GM12878 (cell line): Measurements from ENCODE around the gene CCDC34.

Source experiments
- BCL11A ChIP-seq: IDR thresholded peaks from 2 replicates; pipeline ENCODE4 v1.6.1; 2011; ENCODE audit warnings: low read depth, low read length
- CEBPB ChIP-seq, 2 experiments: fragments of 150-350 bp in 1 of 2; IDR thresholded peaks; 2 replicates each; pipeline ENCODE4 v1.6.1; 2012 to 2014; ENCODE audit warnings: low read depth in 2 of 2, low read length in 2 of 2, borderline replicate concordance in 1 of 2, inconsistent platforms in 1 of 2
- CHD2 ChIP-seq: IDR thresholded peaks from 2 replicates; pipeline ENCODE4 v1.6.1; 2011; ENCODE audit warnings: low read depth, low read length, improper control_type of control experiment, borderline replicate concordance
- CTCF ChIP-seq, 3 experiments: IDR thresholded peaks in 2 of 3; conservative IDR thresholded peaks in 1 of 3; 2 replicates each; pipeline ENCODE4 v1.5.1; 2011; ENCODE audit warnings: low read depth in 3 of 3, low read length in 3 of 3, mild to moderate bottlenecking in 3 of 3, control low read depth in 2 of 3, moderate library complexity in 2 of 3, inconsistent platforms in 1 of 3, mixed read lengths in 1 of 3; ENCODE audit not compliant: control insufficient read depth in 2 of 3, insufficient read depth in 1 of 3; ENCODE audit errors: extremely low read depth in 1 of 3
- DPF2 ChIP-seq: fragments of 450-650 bp; IDR thresholded peaks from 2 replicates; pipeline ENCODE4 v1.6.1; 2017; ENCODE audit warnings: mild to moderate bottlenecking
- E4F1 ChIP-seq: fragments of 450-650 bp; IDR thresholded peaks from 2 replicates; pipeline ENCODE4 v1.6.1; 2018; ENCODE audit warnings: borderline replicate concordance, mild to moderate bottlenecking; ENCODE audit not compliant: partially characterized antibody
- EZH2 ChIP-seq: IDR thresholded peaks from 2 replicates; pipeline ENCODE4 v1.6.1; 2012; ENCODE audit warnings: low read depth, mild to moderate bottlenecking, control low read depth, inconsistent platforms, low read length, borderline replicate concordance; ENCODE audit not compliant: control insufficient read depth
- MXI1 ChIP-seq: fragments of 150-350 bp; IDR thresholded peaks from 2 replicates; pipeline ENCODE4 v1.6.1; 2011; ENCODE audit warnings: low read depth, mild to moderate bottlenecking, inconsistent platforms, low read length, improper control_type of control experiment
- NR2C2 ChIP-seq: IDR thresholded peaks from 2 replicates; pipeline ENCODE4 v1.6.1; 2011; ENCODE audit warnings: borderline replicate concordance, low read depth; ENCODE audit not compliant: control insufficient read depth, insufficient read length
- PBX3 ChIP-seq: IDR thresholded peaks from 2 replicates; pipeline ENCODE4 v1.6.1; 2011; ENCODE audit warnings: mild to moderate bottlenecking, low read depth, low read length, moderate library complexity; ENCODE audit not compliant: insufficient replicate concordance
- POLR2A ChIP-seq: IDR thresholded peaks from 2 replicates; pipeline ENCODE4 v1.6.1; 2011; ENCODE audit warnings: low read depth, mild to moderate bottlenecking, low read length
- REST ChIP-seq: IDR thresholded peaks from 2 replicates; pipeline ENCODE4 v1.6.1; 2012; ENCODE audit warnings: mild to moderate bottlenecking, low read depth, low read length
- SMC3 ChIP-seq: IDR thresholded peaks from 2 replicates; pipeline ENCODE4 v1.6.1; 2011; ENCODE audit warnings: low read length, improper control_type of control experiment, borderline replicate concordance
- ZBED1 ChIP-seq: IDR thresholded peaks from 2 replicates; pipeline ENCODE4 v1.6.1; 2016; ENCODE audit warnings: borderline replicate concordance

GRCh38 chr11:27363576-27364117 is 632 bp upstream of the CCDC34 start:
- TF ChIP-seq CTCF (IDR thresholded peaks at IDR 0.05 in 2 of 3, conservative IDR thresholded peaks at IDR 0.05 in 1 of 3; ENCODE audit: control insufficient read depth in 2 of 3, extremely low read depth in 1 of 3, insufficient read depth in 1 of 3, low read depth in 3 of 3, low read length in 3 of 3) (no peak), E4F1 (no peak), POLR2A (no peak), REST (no peak), DPF2 (no peak), CHD2 (no peak), MXI1 (no peak), SMC3 (no peak), BCL11A (no peak), PBX3 (no peak), ZBED1 (no peak), NR2C2 (no peak), EZH2 (no peak), CEBPB (IDR thresholded peaks at IDR 0.05; ENCODE audit: borderline replicate concordance in 1 of 2, low read depth in 2 of 2, low read length in 2 of 2) (no peak)
